Uterus (tissue), 4 donors: ENCODE results near the gene SLC7A14. TPM values are rescaled to one million over a fixed set of nuclear protein-coding genes. Genes with fewer than 3 reads are reported as not detected.

Source experiments
- DNase-seq, 2 donors: peaks; one replicate each; pipeline ENCODE4 v3.0.0-alpha.2; 2019 to 2020
- H3K27ac ChIP-seq, 2 donors: fragments of 200-600 bp; sonication (generic); 1 replicate in 1 of 2; 2 replicates in 1 of 2; pipeline ENCODE4 v1.5.1; 2016 to 2018
- H3K27me3 ChIP-seq, 2 donors: fragments of 200-600 bp; sonication (generic); one replicate each; pipeline ENCODE4 v1.5.1; 2018 to 2019; ENCODE audit warnings: control low read depth in 1 of 2
- H3K36me3 ChIP-seq, 2 donors: fragments of 200-600 bp; sonication (generic); one replicate each; pipeline ENCODE4 v1.5.1; 2019; ENCODE audit warnings: control low read depth in 1 of 2
- H3K4me1 ChIP-seq, 2 donors: fragments of 200-600 bp; sonication (generic); one replicate each; pipeline ENCODE4 v1.5.1; 2018 to 2019; ENCODE audit warnings: control low read depth in 1 of 2
- H3K4me3 ChIP-seq, 2 donors: fragments of 200-600 bp; sonication (generic); 1 replicate in 1 of 2; 2 replicates in 1 of 2; pipeline ENCODE4 v1.5.1; 2018 to 2019; ENCODE audit warnings: mild to moderate bottlenecking in 1 of 2
- H3K9me3 ChIP-seq, 2 donors: fragments of 200-600 bp; sonication (generic); one replicate each; pipeline ENCODE4 v1.5.1; 2019; ENCODE audit warnings: control low read depth in 1 of 2
- CTCF ChIP-seq, 4 experiments: fragments of 200-600 bp in 2 of 4; fragments of 450-650 bp in 2 of 4; sonication (generic) in 2 of 4; IDR thresholded peaks; one replicate each; pipeline ENCODE4 v1.5.1; 2016 to 2019; ENCODE audit warnings: antibody characterized with exemption in 4 of 4, mild to moderate bottlenecking in 2 of 4, moderate library complexity in 1 of 4
- POLR2A ChIP-seq, 2 donors: fragments of 450-650 bp; IDR thresholded peaks; one replicate each; pipeline ENCODE4 v1.6.1; 2016; ENCODE audit warnings: antibody characterized with exemption in 2 of 2, mild to moderate bottlenecking in 1 of 2, moderate library complexity in 1 of 2
- intact Hi-C: fragments of 100-400 bp; cut with DNase I; formaldehyde crosslinking; loops from one replicate; pipeline ENCODE4 v1.15.1; 2023; ENCODE audit warnings: low total_unique reads
- total RNA-seq, 4 donors: library from RNA; depleted of rRNA in 3 of 4; stranded (reverse); fragments of >200 nt in 3 of 4; gene quantifications; one replicate each; pipeline versions ENCODE4 v1.1.0 to v1.2.4, GENCODE V29; 2014 to 2023
- donor health status: DM: yes; HTN: yes; CAD: no.

SLC7A14 gene
- total RNA-seq, 4 donors from 2014 or later, result 0.55 TPM; not detected in 3

DNA sequence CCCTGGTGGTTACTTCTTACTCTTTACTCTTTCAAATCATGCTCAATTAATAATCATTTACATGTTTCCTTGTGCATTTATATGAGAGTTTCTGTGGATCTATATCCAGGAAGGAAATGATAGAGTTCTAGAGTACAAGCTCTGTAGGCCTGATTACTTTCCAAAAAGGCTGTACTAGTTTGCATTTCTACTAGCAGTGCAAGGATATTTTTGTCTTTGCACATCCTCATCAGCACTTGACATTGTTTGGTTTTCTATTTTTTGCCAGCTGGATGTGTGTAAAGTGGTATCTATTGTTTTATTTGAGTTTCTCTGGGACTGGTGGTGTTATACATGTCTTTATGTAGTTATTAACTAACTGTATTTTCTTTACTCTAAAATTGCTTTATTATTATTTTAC, 19.6 kb upstream of the SLC7A14 start:
- intact Hi-C loops, result no loop called here
- no peaks in the 10 kb centered on the region for H3K27me3 ChIP-seq
- H3K9me3 ChIP-seq, result no peaks in the 10 kb centered on the region
- H3K36me3 ChIP-seq, result no peaks in the 10 kb centered on the region
- H3K27ac ChIP-seq, result no peak overlapping the region
- no peak overlapping the region for H3K4me3 ChIP-seq
- TF ChIP-seq CTCF (IDR thresholded peaks at IDR 0.05), result no peak
- no peak for TF ChIP-seq POLR2A (IDR thresholded peaks at IDR 0.05)
- DNase-seq, result no peak
- H3K4me1 ChIP-seq, result no peaks in the 10 kb centered on the region

GRCh38 chr3:170603770-170604510, 18.1 kb upstream of the SLC7A14 start:
- intact Hi-C loops, result no loop called here
- Histone ChIP-seq H3K27ac (no peak overlapping the region), H3K4me3 (no peak overlapping the region), H3K27me3 (no peaks in the 10 kb centered on the region), H3K36me3 (no peaks in the 10 kb centered on the region), H3K9me3 (no peaks in the 10 kb centered on the region), H3K4me1 (no peaks in the 10 kb centered on the region)
- no peak for TF ChIP-seq POLR2A (IDR thresholded peaks at IDR 0.05)
- TF ChIP-seq CTCF (IDR thresholded peaks at IDR 0.05), result no peak
- DNase-seq, result no peak

- no peak for DNase-seq
- H3K27ac ChIP-seq, result no peak overlapping the region
- no peaks in the 10 kb centered on the region for H3K36me3 ChIP-seq
- no peak for TF ChIP-seq CTCF (IDR thresholded peaks at IDR 0.05)
- TF ChIP-seq POLR2A (IDR thresholded peaks at IDR 0.05), result no peak
- no peak overlapping the region for H3K4me3 ChIP-seq
- no peaks in the 10 kb centered on the region for H3K27me3 ChIP-seq
- intact Hi-C loops, result no loop called here
- H3K4me1 ChIP-seq, result no peaks in the 10 kb centered on the region
- H3K9me3 ChIP-seq, result no peaks in the 10 kb centered on the region
These were observed 16.7 kb upstream of the SLC7A14 start for GRCh38 chr3:170602556-170602955.

DNA sequence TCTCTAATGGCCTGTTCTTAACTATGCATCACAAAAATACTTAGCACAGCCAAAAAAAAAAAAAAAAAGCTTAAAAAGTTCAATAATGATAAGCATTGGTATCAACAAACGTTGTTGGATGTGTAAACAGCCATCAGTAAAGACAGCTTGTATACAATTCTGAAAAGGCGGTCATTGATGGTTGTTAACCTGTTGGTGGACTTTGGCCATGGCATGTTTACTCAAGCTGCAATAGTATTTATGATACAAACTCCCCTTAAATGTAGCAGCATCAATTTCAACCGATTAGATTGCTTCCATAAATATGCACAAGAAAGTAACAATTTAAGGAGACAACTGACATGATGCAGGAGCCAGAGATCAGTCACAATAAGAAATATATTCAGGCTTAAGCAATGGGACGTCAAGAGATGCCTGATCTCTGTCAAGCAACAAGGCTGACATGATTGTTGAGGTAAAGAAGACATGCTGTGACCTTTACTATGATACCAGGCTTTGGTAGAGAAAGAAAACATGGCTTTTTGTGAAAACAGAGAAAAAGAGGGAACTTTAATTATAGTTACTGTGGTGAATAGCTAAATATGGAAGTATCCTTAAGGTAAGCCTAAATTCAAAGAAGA, 14.2 kb upstream of the SLC7A14 start:
- H3K27me3 ChIP-seq, result no peaks in the 10 kb centered on the region
- H3K27ac ChIP-seq, result no peak overlapping the region
- no peak for TF ChIP-seq CTCF (IDR thresholded peaks at IDR 0.05)
- no peak for TF ChIP-seq POLR2A (IDR thresholded peaks at IDR 0.05)
- H3K4me1 ChIP-seq, result no peaks in the 10 kb centered on the region
- H3K36me3 ChIP-seq, result no peaks in the 10 kb centered on the region
- no peaks in the 10 kb centered on the region for H3K9me3 ChIP-seq
- intact Hi-C loops, result no loop called here
- no peak for DNase-seq
- no peak overlapping the region for H3K4me3 ChIP-seq

GRCh38 chr3:170599091-170599490, 13.2 kb upstream of the SLC7A14 start:
- H3K4me3 ChIP-seq, result no peak overlapping the region
- no peaks in the 10 kb centered on the region for H3K9me3 ChIP-seq
- intact Hi-C loops, result no loop called here
- no peak overlapping the region for H3K27ac ChIP-seq
- no peaks in the 10 kb centered on the region for H3K27me3 ChIP-seq
- no peak for DNase-seq
- no peaks in the 10 kb centered on the region for H3K4me1 ChIP-seq
- TF ChIP-seq POLR2A (IDR thresholded peaks at IDR 0.05), result no peak
- TF ChIP-seq CTCF (IDR thresholded peaks at IDR 0.05), result no peak
- H3K36me3 ChIP-seq, result no peaks in the 10 kb centered on the region
